Vagina (tissue), 2 donors: Measurements from ENCODE around the gene STXBP6.

ENCODE experiments used
- CTCF ChIP-seq, 3 experiments: fragments of 450-650 bp in 2 of 3; fragments of 200-600 bp in 1 of 3; sonication (generic) in 1 of 3; IDR thresholded peaks; one replicate each; pipeline ENCODE4 v1.5.1; 2017 to 2019; ENCODE audit warnings: antibody characterized with exemption in 3 of 3, mild to moderate bottlenecking in 2 of 3, moderate library complexity in 2 of 3
- POLR2A ChIP-seq, 2 donors: fragments of 450-650 bp; IDR thresholded peaks; one replicate each; pipeline ENCODE4 v1.6.1; 2017; ENCODE audit warnings: antibody characterized with exemption in 2 of 2, mild to moderate bottlenecking in 2 of 2, moderate library complexity in 2 of 2

GRCh38 chr14:24838945-24839616 lies 210.9 kb downstream of the STXBP6 start:
- TF ChIP-seq CTCF (IDR thresholded peaks at IDR 0.05) (no peak), POLR2A (IDR thresholded peaks at IDR 0.05) (no peak)
